ENCODE results near the gene WAS.
A peak's percentile ranks its signal among the peaks of the same experiment; 100 is the strongest.
"Not testable (repeated sequence)": the region's sequence is repeated elsewhere in the genome, so short reads cannot be mapped to it uniquely, and the experiment has no call there.

The WAS gene

DNA sequence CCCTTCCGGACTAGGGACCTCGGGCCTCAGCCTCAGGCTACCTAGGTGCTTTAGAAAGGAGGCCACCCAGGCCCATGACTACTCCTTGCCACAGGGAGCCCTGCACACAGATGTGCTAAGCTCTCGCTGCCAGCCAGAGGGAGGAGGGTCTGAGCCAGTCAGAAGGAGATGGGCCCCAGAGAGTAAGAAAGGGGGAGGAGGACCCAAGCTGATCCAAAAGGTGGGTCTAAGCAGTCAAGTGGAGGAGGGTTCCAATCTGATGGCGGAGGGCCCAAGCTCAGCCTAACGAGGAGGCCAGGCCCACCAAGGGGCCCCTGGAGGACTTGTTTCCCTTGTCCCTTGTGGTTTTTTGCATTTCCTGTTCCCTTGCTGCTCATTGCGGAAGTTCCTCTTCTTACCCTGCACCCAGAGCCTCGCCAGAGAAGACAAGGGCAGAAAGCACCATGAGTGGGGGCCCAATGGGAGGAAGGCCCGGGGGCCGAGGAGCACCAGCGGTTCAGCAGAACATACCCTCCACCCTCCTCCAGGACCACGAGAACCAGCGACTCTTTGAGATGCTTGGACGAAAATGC lies at the start of gene WAS:
Gene WAS (plus strand): TSS at position 389 of the 572 bp plus-strand sequence. CDS start 55 bp downstream, at position 444.
- no peak for DNase-seq

DNA sequence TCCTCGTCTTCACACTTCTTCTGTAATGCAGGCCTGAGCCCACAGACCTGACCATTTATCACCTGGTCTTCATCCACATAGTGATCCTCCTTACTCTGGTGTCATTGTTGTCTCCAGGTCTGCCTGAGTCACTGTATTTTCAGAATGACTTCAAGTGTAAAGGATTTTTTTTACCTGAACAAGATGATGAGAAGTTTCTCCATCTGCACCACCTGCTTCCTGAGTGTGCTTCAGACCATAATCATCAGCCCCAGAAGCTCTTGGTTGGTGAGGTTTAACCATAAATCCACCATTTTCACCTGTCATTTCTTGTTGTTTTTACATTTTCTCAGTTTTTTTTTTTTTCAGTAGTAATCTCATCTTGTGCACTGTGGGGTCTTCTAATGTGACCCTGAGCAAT lies 47.3 kb upstream of the WAS start:
- DNase-seq: no peak

- DNase-seq: no peak
Measured at GRCh38 chrX:48636776-48637175, 46.8 kb upstream of the WAS start.

DNA sequence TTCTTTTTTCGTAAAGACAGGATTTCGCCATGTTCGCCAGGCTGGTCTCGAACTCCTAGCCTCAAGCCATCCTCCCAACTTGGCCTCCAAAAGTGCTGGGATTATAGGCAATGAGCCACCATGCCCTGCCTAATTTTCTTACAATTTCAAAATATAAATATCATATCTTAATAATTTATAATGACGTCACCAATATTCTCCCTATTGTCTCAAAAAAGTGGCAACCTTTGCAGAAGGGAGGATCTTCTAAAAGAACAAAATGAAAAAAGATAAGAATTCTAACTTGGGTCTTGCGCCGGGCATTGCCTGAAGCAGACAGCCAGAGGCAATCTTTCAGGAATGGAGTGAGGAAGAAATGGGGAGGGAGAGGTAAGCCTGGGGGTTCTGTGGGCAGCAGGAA lies 37.9 kb upstream of the WAS start:
- no peak for DNase-seq

GRCh38 chrX:48648336-48648751 lies 35.3 kb upstream of the WAS start:
- peak; percentile 35 for DNase-seq

DNA sequence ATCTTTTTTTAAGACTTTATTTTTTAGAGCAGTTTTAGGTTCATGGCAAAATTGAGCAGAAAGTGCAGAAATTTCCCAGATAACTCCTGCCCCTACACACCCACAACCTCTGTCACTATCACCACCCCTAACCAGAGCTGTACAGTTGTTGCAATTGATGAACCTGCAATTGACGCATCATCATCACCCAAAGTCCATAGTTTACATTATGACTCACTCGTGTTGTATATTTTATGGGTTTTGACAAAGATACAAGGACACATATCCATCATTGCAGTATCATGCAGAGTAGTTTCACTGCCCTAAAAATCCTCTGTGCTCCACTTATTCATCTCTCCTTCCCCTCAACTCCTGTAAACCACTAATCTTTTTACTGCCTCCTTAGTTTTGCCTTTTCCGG lies 34.5 kb upstream of the WAS start:
- no peak for DNase-seq

DNA sequence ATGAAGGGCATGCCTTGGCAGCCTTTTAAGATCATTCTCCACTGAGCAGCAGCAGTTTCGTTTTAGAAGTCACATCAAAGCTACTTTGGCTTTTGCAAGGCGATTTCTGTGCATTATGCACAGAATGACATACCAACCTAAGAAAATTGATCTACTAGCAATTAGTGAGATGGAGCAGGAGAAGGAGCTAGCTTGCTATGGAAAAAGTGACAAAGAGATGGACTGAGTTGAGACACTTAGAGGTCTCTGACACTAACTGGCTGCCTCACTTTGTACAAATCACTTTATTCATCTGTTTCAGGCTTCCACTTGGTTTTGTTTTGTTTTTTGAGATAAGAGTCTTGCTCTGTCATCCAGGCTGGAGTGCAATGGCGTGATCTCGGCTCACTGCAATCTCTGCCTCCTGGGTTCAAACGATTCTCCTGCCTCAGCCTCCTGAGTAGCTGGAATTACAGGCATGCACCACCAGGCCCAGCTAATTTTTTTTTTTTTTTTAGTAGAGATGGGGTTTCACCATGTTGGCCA lies 31.5 kb upstream of the WAS start:
- not testable (repeated sequence) for DNase-seq

DNA sequence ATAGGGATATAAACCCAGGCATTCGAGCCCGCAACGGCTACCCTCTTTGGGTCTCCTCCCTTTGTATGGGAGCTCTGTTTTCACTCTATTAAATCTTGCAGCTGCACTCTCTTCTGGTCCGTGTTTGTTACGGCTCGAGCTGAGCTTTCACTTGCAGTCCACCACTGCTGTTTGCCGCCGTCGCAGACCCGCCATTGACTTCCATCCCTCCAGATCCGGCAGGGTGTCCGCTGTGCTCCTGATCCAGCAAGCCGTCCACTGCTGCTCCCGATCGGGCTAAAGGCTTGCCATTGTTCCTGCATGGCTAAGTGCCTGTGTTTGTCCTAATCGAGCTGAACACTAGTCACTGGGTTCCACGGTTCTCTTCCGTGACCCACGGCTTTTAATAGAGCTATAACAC lies 28.9 kb upstream of the WAS start:
- not testable (repeated sequence) for DNase-seq

DNA sequence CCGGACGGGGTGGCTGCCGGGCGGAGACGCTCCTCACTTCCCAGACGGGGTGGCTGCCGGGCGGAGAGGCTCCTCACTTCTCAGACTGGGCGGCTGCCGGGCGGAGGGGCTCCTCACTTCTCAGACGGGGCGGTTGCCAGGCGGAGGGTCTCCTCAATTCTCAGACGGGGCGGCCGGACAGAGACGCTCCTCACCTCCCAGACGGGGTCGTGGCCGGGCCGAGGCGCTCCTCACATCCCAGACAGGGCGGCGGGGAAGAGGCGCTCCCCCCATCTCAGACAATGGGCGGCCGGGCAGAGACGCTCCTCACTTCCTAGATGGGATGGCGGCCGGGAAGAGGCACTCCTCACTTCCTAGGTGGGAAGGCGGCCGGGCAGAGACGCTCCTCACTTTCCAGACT lies 23.9 kb upstream of the WAS start:
- DNase-seq: not testable (repeated sequence)

- no peak for DNase-seq
Measured at GRCh38 chrX:48663241-48663640, 20.4 kb upstream of the WAS start.

- DNase-seq: no peak
Measured at GRCh38 chrX:48664156-48664555, 19.4 kb upstream of the WAS start.

GRCh38 chrX:48665991-48666390 lies 17.6 kb upstream of the WAS start:
- DNase-seq: no peak

DNA sequence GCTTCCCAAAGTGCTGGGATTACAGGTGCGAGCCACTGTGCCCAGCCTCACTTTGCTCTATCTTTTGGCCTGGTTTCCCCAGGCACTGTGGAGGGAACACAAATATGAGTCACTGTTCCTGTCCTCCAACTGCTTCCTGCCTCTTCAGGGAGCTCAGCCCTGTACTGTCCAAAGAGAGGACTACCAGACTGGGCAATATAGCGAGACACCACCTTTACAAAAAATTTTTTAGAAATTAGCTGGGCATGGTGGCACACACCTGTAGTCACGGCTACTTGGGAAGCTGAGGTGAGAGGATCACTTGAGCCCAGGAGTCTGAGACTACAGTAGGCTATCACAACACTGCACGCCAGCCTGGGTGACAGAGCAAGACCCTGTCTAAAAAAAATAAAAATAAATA lies 16.9 kb upstream of the WAS start:
- no peak for DNase-seq

- DNase-seq: no peak
Measured at GRCh38 chrX:48667509-48667908, 16.1 kb upstream of the WAS start.

DNA sequence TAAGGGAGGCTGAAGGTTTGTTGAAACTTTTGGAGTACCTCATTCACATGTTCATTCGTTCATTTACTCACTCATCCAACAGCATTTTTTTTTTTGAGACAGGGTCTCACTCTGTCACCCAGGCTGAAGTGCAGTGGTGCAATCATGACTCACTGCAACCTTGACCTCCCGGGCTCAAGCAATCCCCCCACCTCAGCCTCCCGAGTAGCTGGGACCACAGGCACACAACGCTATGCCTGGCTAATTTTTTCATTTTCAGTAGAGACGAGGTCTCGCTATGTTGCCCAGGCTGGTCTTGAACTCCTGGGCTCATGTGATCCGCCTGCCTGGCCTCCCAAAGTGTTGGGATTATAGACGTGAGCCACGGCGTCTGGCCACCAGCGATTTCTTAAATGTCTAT lies 15.4 kb upstream of the WAS start:
- not testable (repeated sequence) for DNase-seq

GRCh38 chrX:48676106-48676892 lies 7.3 kb upstream of the WAS start:
- DNase-seq: peak; percentile 90

GRCh38 chrX:48676893-48677270 lies 6.7 kb upstream of the WAS start:
- DNase-seq: peak; percentile 25

- no peak for DNase-seq
Measured at GRCh38 chrX:48677516-48677915, 6.1 kb upstream of the WAS start.

DNA sequence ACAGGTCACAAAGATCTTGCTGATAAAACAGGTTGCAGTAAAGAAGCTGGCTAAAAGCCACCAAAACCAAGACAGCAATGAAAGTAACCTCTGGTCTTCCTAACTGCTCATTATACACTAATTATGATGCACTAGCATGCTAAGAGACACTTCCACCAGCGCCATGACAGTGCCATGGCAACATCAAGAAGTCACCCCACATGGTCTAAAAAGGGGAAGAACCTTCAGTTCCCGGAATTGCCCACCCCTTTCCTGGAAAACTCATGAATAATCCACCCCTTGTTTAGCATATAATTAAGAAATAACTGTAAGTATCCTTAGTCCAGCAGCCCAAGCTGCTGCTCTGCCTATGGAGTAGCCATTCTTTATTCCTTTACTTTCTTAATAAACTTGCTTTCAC lies 3.1 kb upstream of the WAS start:
- not testable (repeated sequence) for DNase-seq

- not testable (repeated sequence) for DNase-seq
Measured at GRCh38 chrX:48680925-48681324, 2.7 kb upstream of the WAS start.

DNA sequence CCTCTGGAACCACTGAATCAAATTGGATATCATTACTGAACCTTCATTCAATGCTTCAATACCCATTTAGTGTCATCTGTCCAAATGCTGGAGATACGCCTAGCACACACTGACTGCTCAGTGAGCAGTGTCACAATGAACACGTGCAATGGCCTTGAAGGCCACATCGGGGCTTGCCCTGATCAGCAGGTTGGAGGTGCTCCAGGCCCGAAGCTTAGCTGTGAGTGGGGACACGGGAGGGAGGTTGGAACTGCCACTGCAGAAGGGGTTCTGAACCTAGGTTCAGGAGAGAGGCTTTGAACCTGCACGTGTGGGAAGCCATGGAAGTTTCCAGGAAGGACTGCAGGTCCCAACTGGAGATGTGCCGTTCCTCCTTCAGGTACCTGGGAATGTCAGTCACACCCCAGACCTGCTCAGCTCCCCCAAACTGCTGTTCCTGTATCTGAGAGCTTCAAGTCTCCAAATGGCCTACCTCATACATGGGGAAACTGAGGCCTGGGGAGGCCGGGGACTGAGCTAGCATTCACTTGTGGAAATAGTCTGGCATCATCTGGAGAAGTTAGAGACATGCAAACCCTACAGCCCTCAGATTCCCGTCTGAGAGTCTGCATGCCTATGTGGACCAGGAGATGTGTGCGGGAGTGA lies 1.9 kb upstream of the WAS start:
- DNase-seq: no peak

DNA sequence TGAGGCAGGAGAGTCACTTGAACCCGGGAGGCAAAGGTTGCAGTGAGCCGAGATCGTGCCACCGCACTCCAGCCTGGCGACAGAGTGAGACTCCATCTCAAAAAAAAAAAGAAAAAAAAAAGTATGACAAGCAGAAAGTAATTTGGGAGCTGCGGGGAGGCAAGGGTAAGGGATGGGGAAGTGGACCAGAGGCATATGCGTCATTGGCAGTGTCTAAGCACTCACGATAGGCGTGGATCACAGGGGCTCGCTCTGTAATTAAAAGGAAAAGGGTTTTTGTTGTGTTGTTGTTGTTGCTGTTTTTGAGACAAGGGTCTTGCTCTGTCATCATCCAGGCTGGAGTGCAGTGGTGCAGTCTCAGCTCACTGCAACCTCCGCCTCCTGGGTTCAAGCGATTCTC lies 804 bp upstream of the WAS start:
- not testable (repeated sequence) for DNase-seq

GRCh38 chrX:48684134-48684533 lies 535 bp downstream of the WAS start:
- DNase-seq: no peak

GRCh38 chrX:48685416-48685815 lies 1.8 kb downstream of the WAS start:
- no peak for DNase-seq
